Muscle layer of colon (tissue), 2 donors: ENCODE measurements around the gene PDE4B.
"Not testable (repeated sequence)": the region's sequence is repeated elsewhere in the genome, so short reads cannot be mapped to it uniquely, and the experiment has no call there.

ENCODE experiments used
- H3K27ac ChIP-seq: one replicate; pipeline ENCODE4 v1.7.0; 2013; ENCODE audit warnings: low read depth, mild to moderate bottlenecking, low read length, moderate library complexity
- H3K27me3 ChIP-seq, 2 donors: one replicate each; pipeline ENCODE4 v1.7.0; 2013; ENCODE audit warnings: low read length in 2 of 2, mild to moderate bottlenecking in 2 of 2; ENCODE audit not compliant: insufficient read depth in 2 of 2, control insufficient read depth in 1 of 2
- H3K36me3 ChIP-seq: one replicate; pipeline ENCODE4 v1.7.0; 2013; ENCODE audit warnings: mild to moderate bottlenecking, low read length; ENCODE audit not compliant: insufficient read depth
- H3K4me1 ChIP-seq: one replicate; pipeline ENCODE4 v1.7.0; 2013; ENCODE audit warnings: mild to moderate bottlenecking, low read length; ENCODE audit not compliant: insufficient read depth
- H3K4me3 ChIP-seq, 2 donors: one replicate each; pipeline ENCODE4 v1.7.0; 2013; ENCODE audit warnings: low read length in 2 of 2, low read depth in 1 of 2, mild to moderate bottlenecking in 1 of 2, moderate library complexity in 1 of 2
- H3K9ac ChIP-seq: one replicate; pipeline ENCODE4 v1.7.0; 2013; ENCODE audit warnings: low read length
- H3K9me3 ChIP-seq: one replicate; pipeline ENCODE4 v1.7.0; 2013; ENCODE audit warnings: mild to moderate bottlenecking, low read length
- donor health status: abdominal sarcoma.
- donor health status: Adenocarcinoma of cecum.

Gene PDE4B

DNA sequence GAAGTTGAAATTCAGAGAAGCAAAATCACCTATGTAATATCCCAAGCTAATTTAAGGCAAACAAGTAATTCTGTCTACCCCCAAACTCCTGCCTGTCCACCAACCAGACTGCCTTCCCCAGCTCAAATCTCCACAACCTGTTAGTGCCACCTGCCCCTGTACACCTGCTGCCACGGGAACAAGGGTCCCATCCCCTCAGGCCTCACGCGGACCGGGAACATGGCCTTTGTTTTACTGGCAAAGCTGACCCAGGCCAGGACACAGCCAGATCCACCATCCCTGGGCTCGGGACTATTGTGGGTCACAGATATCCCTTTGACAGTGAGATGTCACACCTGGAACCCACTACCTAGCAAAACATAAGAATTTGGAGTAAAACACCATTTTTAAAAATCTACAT, 601.9 kb downstream of the PDE4B start:
- Histone ChIP-seq H3K27me3 (no peaks in the 10 kb centered on the region), H3K36me3 (no peaks in the 10 kb centered on the region), H3K9ac (no peak overlapping the region), H3K27ac (no peak overlapping the region), H3K9me3 (no peaks in the 10 kb centered on the region), H3K4me3 (no peak overlapping the region), H3K4me1 (peaks cover 8% of the 10 kb centered on the region)

DNA sequence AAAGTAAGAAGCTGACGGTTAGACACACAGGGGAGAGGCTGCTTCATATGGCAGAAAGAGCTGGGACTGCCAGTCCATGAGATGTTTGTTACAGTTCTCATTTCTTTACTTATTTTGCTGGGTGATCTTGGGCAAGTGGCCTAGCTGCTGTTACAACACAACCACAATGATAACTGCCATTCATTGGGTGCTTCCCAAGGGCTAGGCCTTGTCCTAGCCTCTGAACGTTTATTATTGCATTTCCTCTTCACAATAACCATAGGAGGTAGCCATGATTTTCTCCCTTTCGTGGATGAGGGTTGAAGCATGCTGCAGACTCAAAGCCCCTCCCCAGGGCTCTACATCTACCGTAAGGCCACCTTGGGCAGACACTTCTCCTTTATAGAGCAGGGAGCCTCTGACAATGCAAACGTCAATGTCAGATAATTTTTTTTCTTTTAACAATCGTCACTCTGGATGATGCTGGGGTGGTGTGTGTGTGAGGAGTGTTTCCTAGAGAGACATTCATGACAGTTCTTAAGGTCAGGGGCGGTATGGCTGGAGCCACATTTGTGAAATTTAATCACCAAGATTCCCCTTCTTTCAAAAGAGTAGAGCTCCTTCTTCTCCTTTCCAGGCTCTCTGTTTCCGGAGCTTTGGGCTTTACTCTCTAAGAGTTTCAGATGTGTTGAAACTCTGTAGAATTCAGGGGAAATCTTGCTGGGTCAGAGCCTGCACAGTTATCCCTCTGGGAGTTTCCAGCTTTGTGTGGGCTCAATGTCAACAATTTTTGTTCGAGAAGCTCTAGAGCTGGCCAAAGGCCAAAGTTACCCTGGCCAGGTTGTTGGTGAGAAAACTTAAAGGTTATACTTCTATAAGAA, 602.7 kb downstream of the PDE4B start:
- H3K9me3 ChIP-seq = no peaks in the 10 kb centered on the region
- H3K4me1 ChIP-seq = peaks cover 8% of the 10 kb centered on the region
- no peak overlapping the region for H3K4me3 ChIP-seq
- H3K36me3 ChIP-seq = no peaks in the 10 kb centered on the region
- no peak overlapping the region for H3K27ac ChIP-seq
- no peak overlapping the region for H3K9ac ChIP-seq
- H3K27me3 ChIP-seq = no peaks in the 10 kb centered on the region

GRCh38 chr1:66396212-66396890, 603.7 kb downstream of the PDE4B start:
- no peak overlapping the region for H3K27ac ChIP-seq
- no peaks in the 10 kb centered on the region for H3K36me3 ChIP-seq
- H3K9me3 ChIP-seq = no peaks in the 10 kb centered on the region
- H3K4me3 ChIP-seq = no peak overlapping the region
- no peaks in the 10 kb centered on the region for H3K27me3 ChIP-seq
- peaks cover 8% of the 10 kb centered on the region for H3K4me1 ChIP-seq
- H3K9ac ChIP-seq = no peak overlapping the region

- Histone ChIP-seq H3K9me3 (no peaks in the 10 kb centered on the region), H3K27ac (no peak overlapping the region), H3K27me3 (no peaks in the 10 kb centered on the region), H3K9ac (no peak overlapping the region), H3K4me1 (peaks cover 12% of the 10 kb centered on the region), H3K36me3 (no peaks in the 10 kb centered on the region), H3K4me3 (no peak overlapping the region)
Measured at GRCh38 chr1:66397192-66397591, 604.5 kb downstream of the PDE4B start.

- no peaks in the 10 kb centered on the region for H3K36me3 ChIP-seq
- no peak overlapping the region for H3K9ac ChIP-seq
- no peak overlapping the region for H3K27ac ChIP-seq
- H3K9me3 ChIP-seq = no peaks in the 10 kb centered on the region
- H3K4me1 ChIP-seq = peaks cover 16% of the 10 kb centered on the region
- H3K4me3 ChIP-seq = no peak overlapping the region
- no peaks in the 10 kb centered on the region for H3K27me3 ChIP-seq
Measured at GRCh38 chr1:66399888-66400529, 607.3 kb downstream of the PDE4B start.

GRCh38 chr1:66400660-66401059, 608.0 kb downstream of the PDE4B start:
- H3K27ac ChIP-seq = no peak overlapping the region
- no peak overlapping the region for H3K9ac ChIP-seq
- no peaks in the 10 kb centered on the region for H3K36me3 ChIP-seq
- no peak overlapping the region for H3K4me3 ChIP-seq
- peaks cover 11% of the 10 kb centered on the region for H3K4me1 ChIP-seq
- no peaks in the 10 kb centered on the region for H3K27me3 ChIP-seq
- H3K9me3 ChIP-seq = no peaks in the 10 kb centered on the region

- Histone ChIP-seq H3K9ac (no peak overlapping the region), H3K27me3 (no peaks in the 10 kb centered on the region), H3K9me3 (no peaks in the 10 kb centered on the region)
Measured at GRCh38 chr1:66401244-66401643, 608.5 kb downstream of the PDE4B start.

DNA sequence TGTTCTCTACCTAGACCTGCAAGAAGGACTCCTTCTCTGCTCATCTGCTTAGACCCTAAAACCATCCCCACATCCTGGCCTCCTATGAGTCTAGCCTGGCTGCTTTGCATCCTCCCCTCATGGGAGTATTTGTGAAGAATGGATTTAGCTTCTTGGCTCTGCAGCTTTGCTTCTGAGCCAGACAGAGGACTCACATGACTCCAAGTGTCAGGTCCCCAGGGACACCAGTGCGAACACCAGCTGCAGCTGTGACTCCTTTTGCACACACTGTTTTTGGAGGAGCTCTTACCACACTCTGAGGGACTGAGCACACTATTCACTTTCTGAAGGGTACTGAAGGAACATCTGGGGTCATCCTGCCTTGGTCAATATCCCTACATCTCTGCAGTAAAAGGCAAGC, 609.5 kb downstream of the PDE4B start:
- Histone ChIP-seq H3K4me1 (peaks cover 11% of the 10 kb centered on the region), H3K27me3 (no peaks in the 10 kb centered on the region), H3K4me3 (no peak overlapping the region), H3K9ac (no peak overlapping the region), H3K9me3 (no peaks in the 10 kb centered on the region), H3K27ac (no peak overlapping the region), H3K36me3 (no peaks in the 10 kb centered on the region)

More at GRCh38 chr1:66401244-66401643, 608.5 kb downstream of the PDE4B start:
- Histone ChIP-seq H3K36me3 (no peaks in the 10 kb centered on the region), H3K4me3 (no peak overlapping the region), H3K27ac (no peak overlapping the region), H3K4me1 (peaks cover 11% of the 10 kb centered on the region)

GRCh38 chr1:66403007-66403731, 610.5 kb downstream of the PDE4B start:
- H3K27ac ChIP-seq = no peak overlapping the region
- no peak overlapping the region for H3K4me3 ChIP-seq
- H3K36me3 ChIP-seq = no peaks in the 10 kb centered on the region
- H3K9me3 ChIP-seq = no peaks in the 10 kb centered on the region
- H3K4me1 ChIP-seq = peaks cover 11% of the 10 kb centered on the region
- H3K27me3 ChIP-seq = no peaks in the 10 kb centered on the region
- no peak overlapping the region for H3K9ac ChIP-seq

- no peak overlapping the region for H3K4me3 ChIP-seq
- no peak overlapping the region for H3K9ac ChIP-seq
- H3K4me1 ChIP-seq = peaks cover 11% of the 10 kb centered on the region
- no peak overlapping the region for H3K27ac ChIP-seq
- H3K9me3 ChIP-seq = no peaks in the 10 kb centered on the region
- H3K36me3 ChIP-seq = no peaks in the 10 kb centered on the region
- H3K27me3 ChIP-seq = no peaks in the 10 kb centered on the region
Measured at GRCh38 chr1:66405061-66405460, 612.4 kb downstream of the PDE4B start.

DNA sequence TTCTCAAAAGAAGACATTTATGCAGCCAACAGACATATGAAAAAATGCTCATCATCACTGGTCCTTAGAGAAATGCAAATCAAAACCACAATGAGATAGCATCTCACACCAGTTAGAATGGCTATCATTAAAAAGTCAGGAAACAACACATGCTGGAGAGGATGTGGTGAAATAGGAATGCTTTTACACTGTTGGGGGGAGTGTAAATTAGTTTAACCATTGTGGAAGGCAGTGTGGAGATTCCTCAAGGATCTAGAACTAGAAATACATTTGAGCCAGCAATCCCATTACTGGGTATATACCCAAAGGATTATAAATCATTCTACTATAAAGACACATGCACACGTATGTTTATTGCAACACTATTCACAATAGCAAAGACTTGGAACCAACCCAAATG, 618.8 kb downstream of the PDE4B start:
- H3K4me1 ChIP-seq, H3K36me3 ChIP-seq, H3K27ac ChIP-seq, H3K4me3 ChIP-seq, H3K9ac ChIP-seq, H3K9me3 ChIP-seq, H3K27me3 ChIP-seq: not testable (repeated sequence)
